WTC11 (cell line): ENCODE measurements around the gene ATP2A3. TPM values are rescaled to one million over a fixed set of nuclear protein-coding genes. Genes with fewer than 3 reads are reported as not detected.

Experiments used
- ATAC-seq: fragments of 200-7000 bp; cut with Tn5 transposase; 2 replicates; pipeline ENCODE4 v1.10.0; 2021; ENCODE audit warnings: mild to moderate bottlenecking, moderate library complexity
- CTCF ChIA-PET: fragments of 300-600 bp; sonication (Branson Sonifier 250); formaldehyde crosslinking; loops from one replicate; lab custom pipeline; 2021; ENCODE audit warnings: antibody characterized with exemption; lab: Charles Lee
- POLR2A ChIA-PET: fragments of 350-600 bp; sonication (Branson Sonifier 250); formaldehyde crosslinking; loops from one replicate; lab custom pipeline; 2021; ENCODE audit warnings: antibody characterized with exemption; lab: Charles Lee
- DNase-seq: peaks from one replicate; pipeline ENCODE4 v3.0.0; 2021; ENCODE audit warnings: low spot score
- H3K27ac Mint-ChIP-seq: 2 replicates; pipeline ENCODE4 v1.8.0; 2021; ENCODE audit warnings: mixed read lengths
- H3K27me3 Mint-ChIP-seq: 2 replicates; pipeline ENCODE4 v1.8.0; 2021; ENCODE audit warnings: low read depth, mild to moderate bottlenecking, moderate library complexity, mixed read lengths
- H3K36me3 Mint-ChIP-seq: 2 replicates; pipeline ENCODE4 v1.8.0; 2021; ENCODE audit warnings: mixed read lengths
- H3K4me1 Mint-ChIP-seq: 2 replicates; pipeline ENCODE4 v1.8.0; 2022; ENCODE audit warnings: mixed read lengths
- H3K4me3 Mint-ChIP-seq: 2 replicates; pipeline ENCODE4 v1.8.0; 2021; ENCODE audit warnings: mild to moderate bottlenecking, moderate library complexity, mixed read lengths
- H3K9me3 Mint-ChIP-seq: 2 replicates; pipeline ENCODE4 v1.8.0; 2021; ENCODE audit warnings: mixed read lengths
- EMX1 ChIP-seq: fragments of 250-450 bp; sonication (Bioruptor Pico); IDR thresholded peaks from 2 replicates; pipeline ENCODE4 v1.8.0; 2021; ENCODE audit warnings: mild to moderate bottlenecking
- MYBL2 ChIP-seq: sonication (generic); formaldehyde crosslinking; IDR thresholded peaks from 2 replicates; pipeline ENCODE4 v1.8.1; 2023; ENCODE audit warnings: mild to moderate bottlenecking, moderate library complexity, missing genetic modification reagents
- NFATC4 ChIP-seq: fragments of 250-450 bp; sonication (Bioruptor Pico); IDR thresholded peaks from 2 replicates; pipeline ENCODE4 v1.9.0; 2021; ENCODE audit warnings: mild to moderate bottlenecking
- NR3C1 ChIP-seq: sonication (generic); formaldehyde crosslinking; conservative IDR thresholded peaks from 2 replicates; pipeline ENCODE4 v1.8.1; 2023; ENCODE audit warnings: low read depth, mild to moderate bottlenecking, missing genetic modification reagents
- OVOL2 ChIP-seq: fragments of 250-450 bp; sonication (Bioruptor Pico); IDR thresholded peaks from 2 replicates; pipeline ENCODE4 v1.9.0; 2021; ENCODE audit warnings: mild to moderate bottlenecking, borderline replicate concordance
- SMAD4 ChIP-seq: sonication (generic); formaldehyde crosslinking; IDR thresholded peaks from 2 replicates; pipeline ENCODE4 v1.8.0; 2022; ENCODE audit warnings: mild to moderate bottlenecking, missing genetic modification reagents
- TEAD1 ChIP-seq: sonication (generic); formaldehyde crosslinking; IDR thresholded peaks from 2 replicates; pipeline ENCODE4 v1.8.0; 2022; ENCODE audit warnings: mild to moderate bottlenecking, missing genetic modification reagents
- ZNF263 ChIP-seq: sonication (generic); formaldehyde crosslinking; IDR thresholded peaks from 2 replicates; pipeline ENCODE4 v1.8.1; 2022; ENCODE audit warnings: low read depth, mild to moderate bottlenecking, moderate library complexity, missing genetic modification reagents
- ZNF416 ChIP-seq: fragments of 250-450 bp; sonication (Bioruptor Pico); IDR thresholded peaks from 2 replicates; pipeline ENCODE4 v1.9.0; 2021; ENCODE audit warnings: mild to moderate bottlenecking, inconsistent platforms
- total RNA-seq: library from RNA; stranded (reverse); gene quantifications from 3 replicates; pipeline ENCODE4 v1.2.3, GENCODE V29; 2021
- TF ChIP-seq, protein P1 (sequence below): fragments of 250-450 bp; sonication (Bioruptor Pico); conservative IDR thresholded peaks from 2 replicates; pipeline ENCODE4 v1.9.0; 2021; ENCODE audit warnings: mild to moderate bottlenecking
- TF ChIP-seq, protein P2 (sequence below): sonication (generic); formaldehyde crosslinking; IDR thresholded peaks from 2 replicates; pipeline ENCODE4 v1.8.0; 2022; ENCODE audit warnings: mild to moderate bottlenecking, missing genetic modification reagents
- TF ChIP-seq, protein P3 (sequence below): sonication (generic); formaldehyde crosslinking; IDR thresholded peaks from 2 replicates; pipeline ENCODE4 v1.8.1; 2022; ENCODE audit warnings: missing genetic modification reagents, borderline replicate concordance
- TF ChIP-seq, protein P4 (sequence below): sonication (generic); formaldehyde crosslinking; IDR thresholded peaks from 2 replicates; pipeline ENCODE4 v1.8.0; 2022; ENCODE audit warnings: mild to moderate bottlenecking, missing genetic modification reagents
- TF ChIP-seq, protein P5 (sequence below): sonication (generic); formaldehyde crosslinking; IDR thresholded peaks from 2 replicates; pipeline ENCODE4 v1.8.0; 2022; ENCODE audit warnings: mild to moderate bottlenecking, missing genetic modification reagents
- TF ChIP-seq, protein P6 (sequence below): sonication (generic); formaldehyde crosslinking; IDR thresholded peaks from 2 replicates; pipeline ENCODE4 v1.8.0; 2023; ENCODE audit warnings: mild to moderate bottlenecking, missing genetic modification reagents

Gene ATP2A3
- total RNA-seq, 1 experiment from 2014 or later = 37.8 TPM

DNA sequence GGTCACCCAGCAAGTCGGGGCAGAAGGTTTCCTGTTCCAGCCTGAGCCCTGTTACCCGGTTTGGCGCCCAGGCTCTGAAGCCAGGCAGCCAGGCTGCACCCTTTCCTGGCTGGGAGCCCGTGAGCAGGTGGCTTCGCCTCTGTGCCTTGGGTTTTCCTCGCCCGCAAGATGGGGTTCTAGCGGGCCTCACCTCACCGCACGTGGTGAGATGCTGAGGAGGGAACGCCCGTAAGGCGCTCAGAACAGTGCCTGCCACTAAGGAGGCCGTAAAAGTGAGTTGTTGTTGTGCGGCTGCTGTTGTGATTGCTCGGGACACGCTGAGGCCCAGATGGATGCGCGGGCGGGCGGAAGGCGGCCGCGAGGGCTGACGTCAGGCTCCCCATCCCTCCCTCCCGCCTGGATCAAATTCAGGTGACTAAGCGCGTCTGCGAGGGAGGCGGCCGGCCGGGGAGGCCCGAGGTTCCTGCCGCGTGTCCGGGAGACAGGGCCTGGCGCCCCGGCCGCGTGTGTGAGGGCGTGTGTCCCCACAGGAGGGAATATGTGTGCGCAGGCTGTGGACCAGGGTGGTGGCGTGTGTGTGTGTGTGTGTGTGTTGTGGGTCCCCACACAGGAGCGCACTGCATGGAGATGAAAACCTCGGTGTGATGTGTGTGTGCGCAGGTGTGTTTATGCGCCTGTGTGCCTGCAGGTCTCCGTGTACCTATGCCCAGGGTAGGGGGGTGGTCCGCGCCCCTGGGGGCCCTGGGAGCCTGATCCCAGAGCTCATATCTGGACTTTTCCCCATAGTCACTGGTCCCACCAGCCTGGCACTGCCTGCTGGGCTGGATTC, 75.7 kb downstream of the ATP2A3 start:
- 0 out of 2 replicates have a peak overlapping the region, but pooled peaks have one; percentile 27 for H3K27ac Mint-ChIP-seq

More for the DNA sequence above, 75.7 kb downstream of the ATP2A3 start:
- CTCF ChIA-PET = interaction anchor here (1.0 to 2.7 kb wide), 4 partner anchors 15 to 45 kb away, joined by 3 to 7 read pairs (median 4); partner anchors contain the start of gene NCBP3
- Mint-ChIP-seq H3K9me3 (no peaks in the 10 kb centered on the region), H3K27me3 (peaks cover 5% of the 10 kb centered on the region; the same call in 1 of the 2 replicates), H3K4me1 (peaks cover 28% of the 10 kb centered on the region), H3K36me3 (0 out of 2 replicates have a peak, but pooled peaks cover 5% of the 10 kb centered on the region), H3K4me3 (no peak overlapping the region)
- ATAC-seq (no peak; the same call in 1 of the 2 replicates), DNase-seq (peak; percentile 57)
- TF ChIP-seq ZNF263 = no peak
- TF ChIP-seq SMAD4 (CRISPR knock-in tag) = no peak
- no peak for TF ChIP-seq OVOL2 (CRISPR knock-in tag)
- TF ChIP-seq, protein P1, sequence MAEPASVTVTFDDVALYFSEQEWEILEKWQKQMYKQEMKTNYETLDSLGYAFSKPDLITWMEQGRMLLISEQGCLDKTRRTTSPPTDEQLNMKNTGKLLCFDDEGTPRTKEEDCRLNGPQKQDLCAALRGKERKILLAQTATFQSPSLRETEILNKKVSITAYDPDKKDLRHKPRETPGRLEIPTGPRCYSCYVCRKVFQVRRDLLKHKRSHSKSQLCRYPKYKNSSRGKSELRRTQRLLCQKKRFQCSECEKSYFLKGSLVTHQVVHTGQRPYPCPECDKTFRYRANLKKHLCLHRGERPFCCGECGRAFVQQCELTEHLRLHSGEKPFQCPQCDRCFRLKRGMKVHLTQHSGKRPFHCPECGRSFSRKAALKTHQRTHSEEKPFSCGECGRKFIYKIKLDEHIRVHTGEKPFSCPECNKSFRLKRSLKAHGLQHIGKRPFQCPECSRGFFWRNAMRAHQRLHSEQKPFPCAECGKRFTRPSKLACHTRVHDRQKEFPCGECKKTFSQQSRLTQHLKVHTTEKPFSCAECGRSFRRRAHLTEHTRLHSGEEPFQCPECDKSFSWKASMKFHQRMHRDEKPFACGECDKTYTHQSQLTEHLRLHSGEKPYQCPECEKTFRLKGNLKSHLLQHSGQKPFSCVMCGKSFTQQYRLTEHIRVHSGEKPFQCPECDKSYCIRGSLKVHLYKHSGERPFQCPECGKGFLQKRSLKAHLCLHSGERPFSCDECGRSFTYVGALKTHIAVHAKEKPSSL (CRISPR knock-in tag) = no peak
- TF ChIP-seq, protein P2, sequence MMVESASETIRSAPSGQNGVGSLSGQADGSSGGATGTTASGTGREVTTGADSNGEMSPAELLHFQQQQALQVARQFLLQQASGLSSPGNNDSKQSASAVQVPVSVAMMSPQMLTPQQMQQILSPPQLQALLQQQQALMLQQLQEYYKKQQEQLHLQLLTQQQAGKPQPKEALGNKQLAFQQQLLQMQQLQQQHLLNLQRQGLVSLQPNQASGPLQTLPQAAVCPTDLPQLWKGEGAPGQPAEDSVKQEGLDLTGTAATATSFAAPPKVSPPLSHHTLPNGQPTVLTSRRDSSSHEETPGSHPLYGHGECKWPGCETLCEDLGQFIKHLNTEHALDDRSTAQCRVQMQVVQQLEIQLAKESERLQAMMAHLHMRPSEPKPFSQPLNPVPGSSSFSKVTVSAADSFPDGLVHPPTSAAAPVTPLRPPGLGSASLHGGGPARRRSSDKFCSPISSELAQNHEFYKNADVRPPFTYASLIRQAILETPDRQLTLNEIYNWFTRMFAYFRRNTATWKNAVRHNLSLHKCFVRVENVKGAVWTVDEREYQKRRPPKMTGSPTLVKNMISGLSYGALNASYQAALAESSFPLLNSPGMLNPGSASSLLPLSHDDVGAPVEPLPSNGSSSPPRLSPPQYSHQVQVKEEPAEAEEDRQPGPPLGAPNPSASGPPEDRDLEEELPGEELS (CRISPR knock-in tag) = peak; percentile 18; the same call in 1 of the 2 replicates
- TF ChIP-seq, protein P3, sequence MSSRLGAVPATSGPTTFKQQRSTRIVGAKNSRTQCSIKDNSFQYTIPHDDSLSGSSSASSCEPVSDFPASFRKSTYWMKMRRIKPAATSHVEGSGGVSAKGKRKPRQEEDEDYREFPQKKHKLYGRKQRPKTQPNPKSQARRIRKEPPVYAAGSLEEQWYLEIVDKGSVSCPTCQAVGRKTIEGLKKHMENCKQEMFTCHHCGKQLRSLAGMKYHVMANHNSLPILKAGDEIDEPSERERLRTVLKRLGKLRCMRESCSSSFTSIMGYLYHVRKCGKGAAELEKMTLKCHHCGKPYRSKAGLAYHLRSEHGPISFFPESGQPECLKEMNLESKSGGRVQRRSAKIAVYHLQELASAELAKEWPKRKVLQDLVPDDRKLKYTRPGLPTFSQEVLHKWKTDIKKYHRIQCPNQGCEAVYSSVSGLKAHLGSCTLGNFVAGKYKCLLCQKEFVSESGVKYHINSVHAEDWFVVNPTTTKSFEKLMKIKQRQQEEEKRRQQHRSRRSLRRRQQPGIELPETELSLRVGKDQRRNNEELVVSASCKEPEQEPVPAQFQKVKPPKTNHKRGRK (CRISPR knock-in tag) = no peak
- TF ChIP-seq NR3C1 (CRISPR knock-in tag) = no peak
- no peak for TF ChIP-seq ZNF416 (CRISPR knock-in tag)
- TF ChIP-seq MYBL2 (CRISPR knock-in tag) = no peak
- TF ChIP-seq, protein P4, sequence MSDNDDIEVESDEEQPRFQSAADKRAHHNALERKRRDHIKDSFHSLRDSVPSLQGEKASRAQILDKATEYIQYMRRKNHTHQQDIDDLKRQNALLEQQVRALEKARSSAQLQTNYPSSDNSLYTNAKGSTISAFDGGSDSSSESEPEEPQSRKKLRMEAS = peak; percentile 73
- TF ChIP-seq, protein P5, sequence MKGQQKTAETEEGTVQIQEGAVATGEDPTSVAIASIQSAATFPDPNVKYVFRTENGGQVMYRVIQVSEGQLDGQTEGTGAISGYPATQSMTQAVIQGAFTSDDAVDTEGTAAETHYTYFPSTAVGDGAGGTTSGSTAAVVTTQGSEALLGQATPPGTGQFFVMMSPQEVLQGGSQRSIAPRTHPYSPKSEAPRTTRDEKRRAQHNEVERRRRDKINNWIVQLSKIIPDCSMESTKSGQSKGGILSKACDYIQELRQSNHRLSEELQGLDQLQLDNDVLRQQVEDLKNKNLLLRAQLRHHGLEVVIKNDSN (CRISPR knock-in tag) = no peak
- no peak for TF ChIP-seq EMX1 (CRISPR knock-in tag)
- no peak for TF ChIP-seq TEAD1 (CRISPR knock-in tag)
- no peak for TF ChIP-seq NFATC4 (CRISPR knock-in tag)
- TF ChIP-seq, protein P6, sequence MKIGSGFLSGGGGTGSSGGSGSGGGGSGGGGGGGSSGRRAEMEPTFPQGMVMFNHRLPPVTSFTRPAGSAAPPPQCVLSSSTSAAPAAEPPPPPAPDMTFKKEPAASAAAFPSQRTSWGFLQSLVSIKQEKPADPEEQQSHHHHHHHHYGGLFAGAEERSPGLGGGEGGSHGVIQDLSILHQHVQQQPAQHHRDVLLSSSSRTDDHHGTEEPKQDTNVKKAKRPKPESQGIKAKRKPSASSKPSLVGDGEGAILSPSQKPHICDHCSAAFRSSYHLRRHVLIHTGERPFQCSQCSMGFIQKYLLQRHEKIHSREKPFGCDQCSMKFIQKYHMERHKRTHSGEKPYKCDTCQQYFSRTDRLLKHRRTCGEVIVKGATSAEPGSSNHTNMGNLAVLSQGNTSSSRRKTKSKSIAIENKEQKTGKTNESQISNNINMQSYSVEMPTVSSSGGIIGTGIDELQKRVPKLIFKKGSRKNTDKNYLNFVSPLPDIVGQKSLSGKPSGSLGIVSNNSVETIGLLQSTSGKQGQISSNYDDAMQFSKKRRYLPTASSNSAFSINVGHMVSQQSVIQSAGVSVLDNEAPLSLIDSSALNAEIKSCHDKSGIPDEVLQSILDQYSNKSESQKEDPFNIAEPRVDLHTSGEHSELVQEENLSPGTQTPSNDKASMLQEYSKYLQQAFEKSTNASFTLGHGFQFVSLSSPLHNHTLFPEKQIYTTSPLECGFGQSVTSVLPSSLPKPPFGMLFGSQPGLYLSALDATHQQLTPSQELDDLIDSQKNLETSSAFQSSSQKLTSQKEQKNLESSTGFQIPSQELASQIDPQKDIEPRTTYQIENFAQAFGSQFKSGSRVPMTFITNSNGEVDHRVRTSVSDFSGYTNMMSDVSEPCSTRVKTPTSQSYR (CRISPR knock-in tag) = no peak
- POLR2A ChIA-PET = no interaction called here
